ENCODE data around the gene ASNS.

ASNS gene

DNA sequence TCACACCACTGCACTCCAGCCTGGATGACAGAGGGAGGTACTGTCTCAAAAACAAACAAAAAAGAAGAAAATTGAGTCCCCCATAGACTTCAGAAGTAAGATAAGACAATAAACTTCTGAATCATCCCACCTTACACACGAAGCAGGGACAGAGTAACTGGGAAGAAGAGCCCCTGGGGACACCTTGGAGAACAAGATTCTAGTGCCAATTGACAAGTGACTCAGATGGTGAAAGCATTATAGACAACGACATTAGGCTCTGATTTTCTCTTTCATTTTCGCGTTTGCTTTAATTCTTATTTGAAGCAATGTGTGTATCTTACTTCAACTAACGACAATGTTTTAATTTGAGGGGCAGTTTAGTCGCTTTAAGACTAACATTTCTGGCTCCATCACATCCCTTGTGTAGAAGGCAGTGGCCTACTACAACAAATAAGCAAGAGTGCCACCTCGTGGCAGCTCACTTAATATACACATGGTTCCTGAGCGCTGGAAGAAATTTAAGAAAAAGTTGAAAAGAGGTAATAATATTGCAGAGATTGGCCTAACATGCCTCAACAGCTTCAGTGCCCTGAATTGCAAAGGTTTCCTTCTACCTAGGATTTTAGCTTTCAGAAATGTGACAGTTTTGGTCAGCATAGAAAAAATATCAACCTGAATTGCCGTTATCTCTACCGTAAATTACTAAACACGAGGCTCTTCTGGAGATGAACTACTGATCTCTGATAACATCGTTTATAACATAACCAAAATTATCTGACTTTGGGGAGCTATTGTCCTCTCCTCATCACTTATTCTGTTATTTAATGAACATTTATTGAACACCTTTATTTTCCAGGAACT is 36.7 kb downstream of the ASNS start:
- DNase-seq (ENCODE audit: low spot score) = peak; percentile 53
- TF ChIP-seq CTCF (IDR thresholded peaks at IDR 0.05; ENCODE audit: extremely low read depth, insufficient read depth, missing control alignments) = peak; percentile 70
- in situ Hi-C loops (cut with MboI; ENCODE audit: low pct_unique_long_range_greater_than_20kb, low sequenced_read_pairs, unreplicated experiment) = loop anchor here (25.0 kb wide), 2 partner anchors 323 to 723 kb away; partner anchors contain the start of gene SDHAF3

DNA sequence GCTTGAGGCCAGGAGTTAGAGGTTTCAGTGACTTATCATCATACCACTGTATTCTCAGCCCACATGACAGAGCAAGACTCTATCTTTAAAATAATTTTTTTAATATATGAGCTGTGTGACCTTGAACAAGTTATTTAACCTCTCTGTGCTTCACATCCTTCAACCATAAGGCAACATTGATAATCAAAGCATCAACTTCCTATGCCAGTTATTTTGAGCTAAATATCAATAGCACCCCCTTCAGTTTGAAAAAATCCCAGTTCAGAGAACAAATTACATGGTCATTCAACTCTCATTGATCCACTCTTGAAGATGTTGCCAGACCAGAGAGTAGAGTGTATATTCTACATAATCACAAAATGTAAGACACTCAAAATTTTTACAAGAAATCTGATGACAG is 53.0 kb downstream of the ASNS start:
- no peak for DNase-seq (ENCODE audit: low spot score)
- in situ Hi-C loops (cut with MboI; ENCODE audit: low pct_unique_long_range_greater_than_20kb, low sequenced_read_pairs, unreplicated experiment) = no loop called here
- peak; percentile 9 for TF ChIP-seq CTCF (IDR thresholded peaks at IDR 0.05; ENCODE audit: extremely low read depth, insufficient read depth, missing control alignments)

- in situ Hi-C loops (cut with MboI; ENCODE audit: low pct_unique_long_range_greater_than_20kb, low sequenced_read_pairs, unreplicated experiment) = no loop called here
- TF ChIP-seq CTCF (IDR thresholded peaks at IDR 0.05; ENCODE audit: extremely low read depth, insufficient read depth, missing control alignments) = no peak
- DNase-seq (ENCODE audit: low spot score) = no peak
Observed at GRCh38 chr7:97818066-97818663, 54.0 kb downstream of the ASNS start.
